Aortic smooth muscle cell (primary cell): ENCODE data around the gene CRACDL. TPM values are rescaled to one million over a fixed set of nuclear protein-coding genes. Genes with fewer than 3 reads are reported as not detected.

ENCODE experiments used
- total RNA-seq: library from RNA; depleted of rRNA; stranded (reverse); fragments of >200 nt; gene quantifications from 2 replicates; pipeline ENCODE4 v1.2.3, GENCODE V29; 2014

CRACDL gene, protein sequence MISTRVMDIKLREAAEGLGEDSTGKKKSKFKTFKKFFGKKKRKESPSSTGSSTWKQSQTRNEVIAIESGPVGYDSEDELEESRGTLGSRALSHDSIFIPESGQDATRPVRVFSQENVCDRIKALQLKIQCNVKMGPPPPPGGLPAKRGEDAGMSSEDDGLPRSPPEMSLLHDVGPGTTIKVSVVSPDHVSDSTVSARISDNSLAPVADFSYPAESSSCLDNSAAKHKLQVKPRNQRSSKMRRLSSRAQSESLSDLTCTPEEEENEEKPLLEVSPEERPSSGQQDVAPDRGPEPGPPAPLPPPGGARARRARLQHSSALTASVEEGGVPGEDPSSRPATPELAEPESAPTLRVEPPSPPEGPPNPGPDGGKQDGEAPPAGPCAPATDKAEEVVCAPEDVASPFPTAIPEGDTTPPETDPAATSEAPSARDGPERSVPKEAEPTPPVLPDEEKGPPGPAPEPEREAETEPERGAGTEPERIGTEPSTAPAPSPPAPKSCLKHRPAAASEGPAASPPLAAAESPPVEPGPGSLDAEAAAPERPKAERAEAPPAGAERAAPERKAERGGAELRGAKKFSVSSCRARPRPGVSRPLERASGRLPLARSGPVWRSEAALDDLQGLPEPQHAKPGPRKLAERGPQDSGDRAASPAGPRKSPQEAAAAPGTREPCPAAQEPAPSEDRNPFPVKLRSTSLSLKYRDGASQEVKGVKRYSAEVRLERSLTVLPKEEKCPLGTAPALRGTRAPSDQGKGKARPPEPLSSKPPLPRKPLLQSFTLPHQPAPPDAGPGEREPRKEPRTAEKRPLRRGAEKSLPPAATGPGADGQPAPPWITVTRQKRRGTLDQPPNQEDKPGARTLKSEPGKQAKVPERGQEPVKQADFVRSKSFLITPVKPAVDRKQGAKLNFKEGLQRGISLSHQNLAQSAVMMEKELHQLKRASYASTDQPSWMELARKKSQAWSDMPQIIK
- total RNA-seq = 0.12 and 0.13 TPM in 2 replicates

DNA sequence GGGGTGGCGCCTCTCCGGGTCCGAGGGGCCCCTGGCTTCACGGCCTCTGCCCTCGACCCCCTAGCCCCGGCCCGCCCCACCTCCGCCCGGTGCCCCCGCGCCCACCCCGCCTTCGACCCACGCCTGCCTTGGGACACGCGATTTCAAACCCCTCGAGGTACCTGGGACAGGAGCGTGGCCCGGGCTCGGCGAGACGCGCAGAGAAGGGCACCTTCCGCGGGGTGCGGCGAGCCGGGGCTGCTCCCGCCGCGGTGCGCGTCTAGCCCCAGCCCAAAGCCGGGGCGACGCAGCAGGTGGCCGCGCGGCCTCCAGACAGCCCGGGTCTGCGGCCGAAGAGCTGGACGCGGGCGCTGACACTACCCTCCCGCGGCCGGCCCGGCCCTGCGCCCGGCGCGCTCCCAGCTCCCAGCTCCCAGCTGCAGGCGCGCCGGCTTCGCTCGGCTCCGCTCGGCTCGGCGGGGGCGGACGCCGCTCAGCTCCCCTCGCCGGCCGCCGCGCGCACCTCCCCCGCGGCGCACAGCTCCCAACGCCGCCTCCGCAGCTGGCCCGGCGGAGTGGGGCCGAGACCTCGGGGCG, at the start of gene CRACDL:
Gene CRACDL, minus strand, starts transcription at position 449 of the 576 bp plus-strand sequence. CDS start 89,425 bp downstream, outside the sequence.

Other genes with a start within 250 kb of the CRACDL start
- 1.6 and 2.2 TPM in 2 replicates for gene MGAT4A, start 205.1 kb downstream of the CRACDL start, total RNA-seq
- gene C2orf15, start 205.5 kb upstream of the CRACDL start, total RNA-seq = not detected in 2 replicates
- 2.7 and 2.8 TPM in 2 replicates for gene TSGA10, start 218.7 kb upstream of the CRACDL start, total RNA-seq
- gene LIPT1, start 218.7 kb upstream of the CRACDL start, total RNA-seq = 5.8 and 8.0 TPM in 2 replicates
- 22.3 and 24.2 TPM in 2 replicates for gene MITD1, start 244.8 kb upstream of the CRACDL start, total RNA-seq
- 30.6 and 35.1 TPM in 2 replicates for gene MRPL30, start 245.0 kb upstream of the CRACDL start, total RNA-seq